Right ventricle myocardium inferior (tissue), 1 donor: ENCODE measurements around the gene KLK11. TPM values are rescaled to one million over a fixed set of nuclear protein-coding genes. Genes with fewer than 3 reads are reported as not detected.
A peak's percentile ranks its signal among the peaks of the same experiment; 100 is the strongest.

Experiments
- ATAC-seq: fragments of 200-7000 bp; cut with Tn5 transposase; one replicate; pipeline ENCODE4 v1.9.1; 2020; ENCODE audit warnings: mild to moderate bottlenecking, moderate library complexity
- DNase-seq: peaks from one replicate; pipeline ENCODE4 v3.0.0; 2021; ENCODE audit errors: missing footprints
- intact Hi-C: fragments of 100-400 bp; cut with DNase I; formaldehyde crosslinking; loops from one replicate; pipeline ENCODE4 v1.11.0; 2022
- long read RNA-seq: library from polyadenylated mRNA; unstranded; transcript quantifications from one replicate; pipeline ENCODE4 v2.0.0, GENCODE V29; 2021
- total RNA-seq: library from RNA; stranded (reverse); fragmentation: NEBNext Ultra II Directional; extraction: Animal tissue kit (Norgen Biotek cat#: 25700); gene quantifications from one replicate; pipeline ENCODE4 v1.2.1, GENCODE V29; 2021
- donor health status: DM: no; HTN: yes; CAD: no; lungs with severe emphysema.

The KLK11 gene, protein sequence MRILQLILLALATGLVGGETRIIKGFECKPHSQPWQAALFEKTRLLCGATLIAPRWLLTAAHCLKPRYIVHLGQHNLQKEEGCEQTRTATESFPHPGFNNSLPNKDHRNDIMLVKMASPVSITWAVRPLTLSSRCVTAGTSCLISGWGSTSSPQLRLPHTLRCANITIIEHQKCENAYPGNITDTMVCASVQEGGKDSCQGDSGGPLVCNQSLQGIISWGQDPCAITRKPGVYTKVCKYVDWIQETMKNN
- total RNA-seq: not detected
- long read RNA-seq: 0 reads

DNA sequence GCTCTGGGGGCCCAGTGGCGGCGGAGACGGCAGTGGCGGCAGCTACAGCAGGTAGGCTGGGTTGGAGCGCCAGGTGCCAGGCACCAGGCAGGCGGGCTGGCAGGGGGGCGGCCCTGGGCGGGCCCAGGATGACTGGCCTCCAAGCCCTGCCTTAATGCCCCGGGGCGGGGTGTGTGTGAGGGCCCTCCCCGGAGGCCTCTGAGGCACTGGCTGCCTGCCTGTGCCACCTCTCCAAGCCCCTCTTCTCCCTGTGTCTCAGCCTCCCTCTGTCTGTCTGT lies at the start of gene KLK11:
Gene KLK11 (minus strand): TSS at position 63 of the 278 bp plus-strand sequence. CDS start 985 bp downstream, outside the sequence.
- intact Hi-C loops: no loop called here
- ATAC-seq (no peak), DNase-seq (no peak)

- intact Hi-C loops: no loop called here
- no peak for DNase-seq
- ATAC-seq: no peak
Measured at GRCh38 chr19:51075998-51076397, 49.6 kb upstream of the KLK11 start.

GRCh38 chr19:51071095-51071405 lies 44.6 kb upstream of the KLK11 start:
- ATAC-seq: no peak
- intact Hi-C loops: no loop called here

DNA sequence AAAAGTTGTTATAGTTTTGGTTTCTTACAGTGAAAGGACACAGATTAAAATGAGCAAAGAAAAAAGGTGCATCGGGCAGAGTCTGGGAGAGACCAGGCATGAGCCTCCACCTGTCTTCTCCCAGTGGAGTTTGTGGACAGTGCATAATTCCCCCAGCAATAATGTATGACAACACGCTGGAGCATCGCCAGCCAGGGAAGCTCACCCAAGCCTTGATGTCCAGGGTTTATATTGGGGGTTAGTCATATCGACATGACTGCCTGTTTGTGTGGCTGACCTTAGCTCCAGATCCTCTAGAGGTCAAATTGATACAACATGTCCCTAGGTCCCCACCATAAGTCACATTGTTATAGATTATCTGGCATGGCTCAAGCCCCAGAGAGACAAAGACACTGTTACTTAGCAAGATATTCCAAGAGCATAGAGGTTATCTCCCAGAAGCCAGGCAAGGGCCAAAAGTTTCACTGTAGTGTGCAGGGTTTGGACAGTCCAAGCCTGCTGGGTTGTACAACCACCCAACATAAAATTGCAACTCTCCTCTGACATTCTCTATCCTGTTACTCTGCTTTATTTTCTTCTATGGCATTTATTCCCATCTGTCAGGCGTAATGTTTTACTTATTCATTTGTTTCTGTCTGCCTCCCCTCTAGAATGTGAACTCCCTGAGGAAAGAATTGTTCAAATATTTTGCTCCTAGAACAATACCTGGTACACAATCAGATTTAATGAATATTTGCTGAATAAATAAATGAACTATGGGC lies 44.1 kb upstream of the KLK11 start:
- intact Hi-C loops: no loop called here
- DNase-seq: no peak
- no peak for ATAC-seq

More at GRCh38 chr19:51071095-51071405, 44.6 kb upstream of the KLK11 start:
- DNase-seq: no peak

- ATAC-seq (no peak), DNase-seq (no peak)
- intact Hi-C loops: no loop called here
Measured at GRCh38 chr19:51066393-51067186, 40.2 kb upstream of the KLK11 start.

- ATAC-seq: no peak
- intact Hi-C loops: no loop called here
Measured at GRCh38 chr19:51065221-51065960, 39.0 kb upstream of the KLK11 start.

DNA sequence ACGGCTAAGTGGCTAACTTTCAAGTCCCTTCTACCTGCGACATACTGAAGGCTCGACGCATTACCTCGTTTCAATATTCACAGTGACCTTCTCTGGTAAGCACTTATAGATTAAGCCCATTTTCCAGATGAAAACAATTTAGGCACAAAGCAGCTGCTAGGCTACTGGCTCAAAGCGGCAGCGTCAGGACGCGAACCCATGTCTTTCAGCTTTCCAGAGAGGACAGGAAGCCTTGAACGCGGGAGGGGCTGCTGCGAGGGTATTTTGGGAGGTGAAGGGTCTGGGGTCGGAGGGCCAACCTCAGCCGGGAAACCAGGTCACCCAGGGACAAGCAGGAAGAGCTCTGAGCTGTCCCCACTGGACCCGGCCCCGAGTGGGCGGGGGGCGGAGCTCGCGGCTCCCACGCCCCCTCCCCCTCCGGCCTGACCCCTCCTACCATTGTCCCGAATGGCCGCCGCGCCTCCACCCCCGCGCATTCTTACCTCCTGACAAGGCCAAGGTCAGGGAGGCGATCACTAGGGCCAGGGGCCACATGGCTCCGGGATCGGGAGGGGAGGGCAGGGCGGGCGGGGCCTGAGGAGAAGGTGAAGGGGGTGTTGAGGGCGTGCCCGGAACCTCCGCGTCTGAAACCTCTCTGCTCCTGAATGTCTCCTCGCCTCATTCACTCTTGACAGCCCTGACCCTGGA lies 38.3 kb upstream of the KLK11 start, which contains the start of gene KLK13:
Gene KLK13 (minus strand): TSS at position 559 of the 687 bp plus-strand sequence. CDS start 25 bp downstream, at position 534.
- ATAC-seq (peak; percentile 70), DNase-seq (no peak)
- intact Hi-C loops: no loop called here

More at GRCh38 chr19:51065221-51065960, 39.0 kb upstream of the KLK11 start:
- DNase-seq: no peak

GRCh38 chr19:51063664-51064063 lies 37.2 kb upstream of the KLK11 start:
- ATAC-seq (no peak), DNase-seq (no peak)
- intact Hi-C loops: no loop called here

GRCh38 chr19:51060973-51061372 lies 34.6 kb upstream of the KLK11 start:
- no peak for ATAC-seq
- DNase-seq: no peak
- intact Hi-C loops: no loop called here

GRCh38 chr19:51060336-51060735 lies 33.9 kb upstream of the KLK11 start:
- ATAC-seq (no peak), DNase-seq (no peak)
- intact Hi-C loops: no loop called here

GRCh38 chr19:51059715-51060114 lies 33.3 kb upstream of the KLK11 start:
- no peak for ATAC-seq
- DNase-seq: no peak
- intact Hi-C loops: no loop called here

DNA sequence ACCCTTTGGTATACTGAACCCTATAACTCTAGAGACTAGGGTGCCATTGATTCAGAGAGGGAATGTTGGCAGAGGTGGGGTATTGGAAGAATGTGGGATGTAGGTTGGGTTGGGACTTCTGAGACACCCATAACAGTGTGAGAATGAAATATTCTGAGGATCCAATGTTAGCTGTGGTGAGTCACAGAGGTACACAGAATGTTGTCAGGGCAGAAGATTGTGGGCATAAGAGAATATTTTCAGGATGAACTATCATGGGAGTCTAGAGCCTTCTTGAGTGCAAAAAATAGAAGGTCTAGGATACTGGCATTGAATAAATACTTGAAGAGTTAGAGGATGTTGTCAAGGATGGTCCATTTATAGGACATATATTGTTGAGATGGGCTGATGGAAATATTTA lies 29.4 kb upstream of the KLK11 start:
- intact Hi-C loops: no loop called here
- ATAC-seq (no peak), DNase-seq (no peak)

DNA sequence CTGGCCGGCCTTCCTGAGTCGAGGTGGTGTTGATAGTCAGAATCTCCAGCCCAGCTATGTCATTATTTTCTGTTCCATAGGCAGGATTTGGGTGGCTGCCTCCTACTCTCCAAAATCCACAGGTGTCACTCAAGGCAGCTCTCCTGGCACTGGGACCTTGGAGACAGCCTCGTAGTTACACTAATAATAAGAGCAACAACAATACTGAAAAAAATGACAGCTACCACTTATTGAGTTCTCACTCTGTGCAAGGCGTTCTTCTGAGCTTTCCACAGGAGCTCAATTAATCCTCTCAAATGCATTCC lies 20.6 kb upstream of the KLK11 start:
- ATAC-seq: no peak
- no peak for DNase-seq
- intact Hi-C loops: no loop called here

DNA sequence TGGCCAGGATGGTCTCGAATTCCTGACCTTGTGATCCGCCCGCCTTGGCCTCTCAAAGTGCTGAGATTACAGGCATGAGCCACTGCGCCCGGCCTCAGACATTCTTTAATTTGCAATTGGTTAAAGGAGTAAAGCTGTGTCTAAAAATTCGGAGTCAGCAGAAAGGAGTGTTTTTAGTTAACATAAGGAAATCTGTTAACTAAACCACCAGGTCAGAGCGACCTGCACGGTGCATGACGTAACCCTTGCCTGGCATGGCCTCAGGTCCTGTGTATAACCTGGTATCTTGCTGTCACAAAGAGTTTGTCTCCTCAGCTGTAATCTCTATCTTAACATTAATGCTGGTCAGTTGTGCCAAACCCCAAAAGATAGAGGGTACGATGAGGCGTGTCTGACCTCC lies 17.9 kb upstream of the KLK11 start:
- DNase-seq: no peak
- ATAC-seq: no peak
- intact Hi-C loops: no loop called here

DNA sequence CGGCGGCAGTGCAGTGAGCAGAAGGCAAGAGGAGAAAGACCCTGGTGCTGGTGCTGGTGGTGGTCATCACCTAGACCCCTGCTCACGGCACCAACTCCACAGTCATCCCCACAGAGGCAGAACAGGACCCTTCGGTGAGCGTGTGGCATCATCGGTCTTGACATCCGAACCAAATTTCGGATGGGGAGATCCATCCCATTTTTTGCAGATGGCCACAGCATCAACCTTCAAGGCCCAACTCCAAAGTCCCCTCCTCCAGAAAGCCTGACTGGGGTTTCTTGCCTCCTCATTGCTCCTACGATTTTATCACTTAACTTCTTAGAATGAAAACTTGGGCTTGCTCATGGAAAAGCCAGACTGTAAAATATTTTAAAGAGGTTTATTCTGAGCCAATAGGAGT lies 17.1 kb upstream of the KLK11 start:
- DNase-seq (no peak), ATAC-seq (no peak)
- intact Hi-C loops: no loop called here

- ATAC-seq (no peak), DNase-seq (no peak)
- intact Hi-C loops: no loop called here
Measured at GRCh38 chr19:51040151-51040550, 13.7 kb upstream of the KLK11 start.

DNA sequence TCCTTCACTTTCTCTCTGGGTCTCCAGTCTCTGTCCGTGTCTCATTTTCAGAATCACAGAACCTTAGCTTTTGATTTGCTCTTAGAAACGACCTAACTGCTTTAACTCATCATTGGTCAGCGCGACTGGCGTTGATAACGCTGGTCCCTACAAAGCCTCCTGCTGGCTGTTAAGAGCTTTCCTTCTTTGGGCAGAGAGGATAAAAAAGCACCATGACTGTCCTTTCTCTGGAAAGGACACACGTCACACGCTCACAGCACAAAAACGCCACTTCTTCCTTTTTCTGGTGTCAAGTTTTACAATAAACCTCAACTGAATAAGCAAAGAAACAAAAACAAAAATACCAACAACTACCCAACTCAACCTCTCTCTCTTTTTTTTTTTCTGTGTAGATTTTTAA lies 10.1 kb upstream of the KLK11 start:
- ATAC-seq: no peak
- intact Hi-C loops: no loop called here

DNA sequence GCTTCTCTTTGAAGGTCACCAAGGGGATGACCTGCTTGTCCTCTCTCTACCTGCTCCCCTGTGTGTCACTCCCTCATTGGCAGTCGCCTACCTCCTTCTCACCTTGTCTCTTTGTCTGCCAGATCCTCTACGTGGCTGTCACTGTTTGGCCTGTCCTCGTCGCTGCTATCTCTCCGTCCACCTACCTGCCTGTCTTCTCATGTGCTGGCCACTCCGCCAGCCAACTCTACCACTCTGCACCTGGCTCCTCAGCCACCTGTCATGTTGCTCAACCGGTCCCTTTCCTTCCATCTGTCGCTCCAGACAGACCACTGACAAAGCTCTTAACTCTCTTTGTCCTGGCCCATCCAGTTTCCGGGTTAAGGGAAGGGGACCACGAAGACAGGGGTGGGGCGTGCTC lies 8.3 kb upstream of the KLK11 start, which contains the start of gene KLK12:
Gene KLK12 (minus strand): TSS at position 299 of the 400 bp plus-strand sequence. CDS start 381 bp downstream, outside the sequence.
- ATAC-seq (no peak), DNase-seq (no peak)
- intact Hi-C loops: no loop called here

More for the DNA sequence above, 10.1 kb upstream of the KLK11 start:
- no peak for DNase-seq

DNA sequence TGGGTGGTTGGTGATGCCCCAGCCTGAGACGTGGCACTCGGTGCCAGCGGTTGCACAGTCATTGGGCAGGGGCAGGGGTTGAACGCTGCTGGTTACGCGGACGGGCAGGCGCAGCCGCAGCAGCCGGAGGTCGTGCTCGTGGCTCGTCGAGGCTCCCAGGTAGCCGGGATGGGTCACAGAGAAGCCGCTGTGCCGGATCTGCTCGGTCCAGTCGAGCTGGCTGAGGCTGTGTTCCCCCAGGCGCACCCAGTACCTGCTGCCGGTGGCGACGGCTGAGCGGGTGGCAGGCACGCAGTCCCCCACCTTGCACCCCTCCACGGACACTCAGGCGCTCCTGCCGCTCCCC lies 5.4 kb upstream of the KLK11 start:
- ATAC-seq (no peak), DNase-seq (no peak)
- intact Hi-C loops: no loop called here
